Ascending aorta (tissue), 2 donors: ENCODE measurements around the gene COQ7. TPM values are rescaled to one million over a fixed set of nuclear protein-coding genes. Genes with fewer than 3 reads are reported as not detected.

Source experiments
- DNase-seq, 2 donors: peaks; one replicate each; pipeline ENCODE4 v3.0.0-alpha.2; 2019; ENCODE audit warnings: low spot score in 2 of 2
- H3K27ac ChIP-seq, 2 donors: fragments of 200-600 bp; sonication (generic); one replicate each; pipeline ENCODE4 v1.5.1; 2016 to 2017; ENCODE audit warnings: mild to moderate bottlenecking in 1 of 2
- H3K27me3 ChIP-seq: fragments of 200-600 bp; sonication (generic); one replicate; pipeline ENCODE4 v1.5.1; 2017
- H3K36me3 ChIP-seq, 2 donors: fragments of 200-600 bp; sonication (generic); one replicate each; pipeline ENCODE4 v1.5.1; 2016
- H3K4me1 ChIP-seq, 2 donors: fragments of 200-600 bp; sonication (generic); one replicate each; pipeline ENCODE4 v1.5.1; 2016 to 2017; ENCODE audit warnings: mild to moderate bottlenecking in 1 of 2
- H3K4me3 ChIP-seq, 2 donors: fragments of 200-600 bp; sonication (generic); one replicate each; pipeline ENCODE4 v1.5.1; 2016 to 2017; ENCODE audit warnings: mild to moderate bottlenecking in 1 of 2
- H3K9me3 ChIP-seq, 2 donors: fragments of 200-600 bp; sonication (generic); one replicate each; pipeline ENCODE4 v1.5.1; 2016
- intact Hi-C: fragments of 100-400 bp; cut with DNase I; formaldehyde crosslinking; loops from one replicate; pipeline ENCODE4 v1.15.1; 2023
- total RNA-seq: library from RNA; depleted of rRNA; stranded (reverse); fragments of >200 nt; gene quantifications from one replicate; pipeline ENCODE4 v1.1.0, GENCODE V29; 2016
- TF ChIP-seq, protein P1 (sequence below), 3 experiments: fragments of 200-600 bp in 2 of 3; fragments of 450-650 bp in 1 of 3; sonication (generic) in 2 of 3; IDR thresholded peaks; one replicate each; pipeline ENCODE4 v1.5.1; 2016 to 2019; ENCODE audit warnings: antibody characterized with exemption in 3 of 3, mild to moderate bottlenecking in 1 of 3, moderate library complexity in 1 of 3

The COQ7 gene
- total RNA-seq, 1 donor from 2014 or later, result 3.1 TPM

DNA sequence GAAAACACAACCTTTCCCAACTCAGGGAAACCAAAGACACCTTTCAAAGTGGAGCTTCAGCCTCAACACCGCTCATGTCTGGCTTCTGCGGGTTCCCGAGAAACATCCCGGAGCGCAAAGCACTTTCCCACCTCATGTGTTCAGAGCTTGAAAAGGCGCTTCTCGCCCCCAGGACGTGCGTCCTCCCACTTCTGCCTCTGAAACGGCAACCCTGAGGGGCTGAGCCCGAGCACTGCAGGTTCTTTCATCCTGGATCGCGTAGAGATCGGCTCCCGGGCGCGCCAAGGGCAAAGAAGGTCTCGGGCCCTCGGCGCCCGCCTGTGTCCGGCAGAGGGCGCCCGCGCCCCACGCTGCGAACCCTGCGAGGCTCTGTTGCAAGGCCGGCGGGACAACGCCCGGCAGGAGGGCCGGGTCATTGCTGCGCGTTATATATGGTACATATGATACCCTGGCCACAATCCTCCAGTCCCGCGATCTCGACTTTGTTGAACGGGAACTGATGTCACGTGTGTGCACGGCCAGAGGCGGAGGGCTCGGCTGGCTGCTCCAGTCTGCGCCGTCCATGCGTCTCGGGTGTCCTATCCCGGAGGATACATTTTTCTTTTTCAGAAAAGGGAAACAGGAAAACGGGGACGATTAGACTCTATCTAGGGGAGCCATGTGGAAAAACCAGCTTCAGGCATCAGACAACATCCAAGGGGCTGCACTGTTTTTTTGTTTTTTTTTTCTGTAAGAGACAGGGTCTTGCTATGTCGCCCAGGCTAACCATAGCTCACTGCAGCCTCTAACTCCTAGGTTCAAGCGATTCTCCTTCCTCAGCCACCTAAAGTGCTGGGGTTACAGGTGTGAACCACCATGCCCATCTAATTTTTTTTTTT, 19.1 kb downstream of the COQ7 start:
- intact Hi-C loops, result loop anchor here (1.0 to 5.0 kb wide), 5 partner anchors 27 to 436 kb away; partner anchors contain the start of genes CCP110, GDE1 and ITPRIPL2
- H3K27ac ChIP-seq, result no peak overlapping the region
- peak; percentile 44 to 91 for DNase-seq
- H3K27me3 ChIP-seq, result no peaks in the 10 kb centered on the region
- H3K4me3 ChIP-seq, result peak overlapping the region; percentile 40 to 61
- peaks cover 0 to 2% of the 10 kb centered on the region in 2 donors for H3K4me1 ChIP-seq
- no peaks in the 10 kb centered on the region for H3K36me3 ChIP-seq
- no peaks in the 10 kb centered on the region for H3K9me3 ChIP-seq
- TF ChIP-seq, protein P1, sequence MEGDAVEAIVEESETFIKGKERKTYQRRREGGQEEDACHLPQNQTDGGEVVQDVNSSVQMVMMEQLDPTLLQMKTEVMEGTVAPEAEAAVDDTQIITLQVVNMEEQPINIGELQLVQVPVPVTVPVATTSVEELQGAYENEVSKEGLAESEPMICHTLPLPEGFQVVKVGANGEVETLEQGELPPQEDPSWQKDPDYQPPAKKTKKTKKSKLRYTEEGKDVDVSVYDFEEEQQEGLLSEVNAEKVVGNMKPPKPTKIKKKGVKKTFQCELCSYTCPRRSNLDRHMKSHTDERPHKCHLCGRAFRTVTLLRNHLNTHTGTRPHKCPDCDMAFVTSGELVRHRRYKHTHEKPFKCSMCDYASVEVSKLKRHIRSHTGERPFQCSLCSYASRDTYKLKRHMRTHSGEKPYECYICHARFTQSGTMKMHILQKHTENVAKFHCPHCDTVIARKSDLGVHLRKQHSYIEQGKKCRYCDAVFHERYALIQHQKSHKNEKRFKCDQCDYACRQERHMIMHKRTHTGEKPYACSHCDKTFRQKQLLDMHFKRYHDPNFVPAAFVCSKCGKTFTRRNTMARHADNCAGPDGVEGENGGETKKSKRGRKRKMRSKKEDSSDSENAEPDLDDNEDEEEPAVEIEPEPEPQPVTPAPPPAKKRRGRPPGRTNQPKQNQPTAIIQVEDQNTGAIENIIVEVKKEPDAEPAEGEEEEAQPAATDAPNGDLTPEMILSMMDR (IDR thresholded peaks at IDR 0.05), result peak; percentile 97 to 100 (median 99)

DNA sequence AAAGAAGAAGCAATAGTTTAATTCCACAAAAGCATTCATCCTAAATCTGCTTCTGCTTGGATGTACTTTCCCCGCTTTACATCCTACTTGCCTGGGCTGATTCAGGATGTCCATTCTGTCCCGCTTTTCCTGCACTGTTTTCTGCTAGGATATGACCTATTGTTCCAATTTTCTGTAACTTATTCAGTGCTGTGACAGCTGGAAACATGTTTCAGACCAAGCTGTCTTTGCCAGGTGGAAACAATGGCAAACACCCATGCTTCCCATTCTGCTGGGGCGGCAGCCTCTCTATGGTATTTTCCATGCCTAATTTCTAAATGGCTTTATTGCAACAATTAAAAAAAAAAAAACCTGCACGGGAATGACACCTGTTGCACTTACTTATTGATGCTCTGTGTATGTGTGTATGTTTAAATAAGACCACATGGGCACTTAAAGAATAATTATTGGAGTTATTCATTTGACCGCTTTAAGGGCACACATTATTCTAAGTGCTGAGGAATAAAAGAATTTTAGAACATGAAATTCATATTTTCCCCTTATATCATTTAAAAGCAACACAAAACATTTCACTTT, 21.0 kb downstream of the COQ7 start:
- Histone ChIP-seq H3K9me3 (no peaks in the 10 kb centered on the region), H3K27me3 (no peaks in the 10 kb centered on the region), H3K36me3 (no peaks in the 10 kb centered on the region), H3K4me3 (no peak overlapping the region), H3K27ac (no peak overlapping the region), H3K4me1 (peaks cover 0 to 2% of the 10 kb centered on the region in 2 donors)
- DNase-seq, result peak in 1 of 2 donors; percentile 4
- TF ChIP-seq, protein P1 (IDR thresholded peaks at IDR 0.05), result no peak
- intact Hi-C loops, result loop anchor here (5.0 kb wide), 1 partner anchor 434 kb away; the partner anchor contains the start of genes CCP110 and GDE1

DNA sequence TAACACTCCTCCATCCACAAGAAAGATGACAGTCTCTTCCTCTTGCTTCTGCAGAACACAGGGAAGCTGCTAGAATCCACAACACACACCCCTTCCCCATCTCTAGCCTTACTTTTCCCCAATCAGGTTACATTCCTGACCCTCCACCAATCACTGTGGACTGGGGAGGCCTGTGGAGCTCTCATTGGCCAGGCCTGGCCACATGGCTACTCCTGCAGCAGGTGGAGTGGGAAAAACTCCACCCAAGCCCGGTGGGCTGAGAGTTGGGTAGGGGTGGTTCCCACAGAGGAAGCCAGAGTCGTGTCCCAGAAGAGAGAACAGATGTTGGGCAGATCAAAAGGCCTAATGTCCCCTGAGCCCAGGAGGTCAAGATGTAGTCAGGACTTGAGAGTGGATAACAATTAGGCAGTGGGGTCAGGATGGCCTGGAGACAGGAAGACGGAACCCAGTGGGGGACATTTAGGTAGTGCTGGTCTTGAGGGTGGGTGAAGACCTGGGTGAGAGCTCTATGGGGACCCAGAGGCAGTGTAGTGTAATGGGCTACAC, 22.1 kb downstream of the COQ7 start:
- H3K4me1 ChIP-seq, result peaks cover 0 to 2% of the 10 kb centered on the region in 2 donors
- intact Hi-C loops, result loop anchor here (5.0 kb wide), 1 partner anchor 433 kb away; the partner anchor contains the start of genes CCP110 and GDE1
- H3K4me3 ChIP-seq, result no peak overlapping the region

DNA sequence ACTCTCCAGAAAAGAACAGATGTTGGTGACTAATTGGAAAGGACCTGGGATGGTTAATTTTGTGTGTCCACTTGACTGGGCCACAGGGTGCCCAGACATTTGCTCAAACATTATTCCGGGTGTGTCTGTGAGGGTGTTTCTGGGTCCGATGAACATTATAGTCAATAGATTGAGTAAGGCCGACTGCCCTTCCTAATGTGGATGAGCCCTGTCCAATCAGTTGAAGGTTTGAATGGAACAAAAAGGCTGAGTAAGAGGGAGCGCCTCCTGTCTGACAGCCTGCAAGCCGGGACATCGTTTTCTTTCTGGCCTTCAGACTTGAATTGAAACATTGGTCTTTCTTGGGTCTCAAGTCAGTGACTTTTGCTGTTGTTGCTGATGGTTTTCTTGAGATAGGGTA, 23.5 kb downstream of the COQ7 start:
- no peaks in the 10 kb centered on the region for H3K36me3 ChIP-seq
- no peak overlapping the region for H3K4me3 ChIP-seq
- DNase-seq, result no peak
- intact Hi-C loops, result no loop called here
- H3K27ac ChIP-seq, result no peak overlapping the region
- H3K27me3 ChIP-seq, result no peaks in the 10 kb centered on the region
- H3K9me3 ChIP-seq, result no peaks in the 10 kb centered on the region
- peaks cover 0 to 2% of the 10 kb centered on the region in 2 donors for H3K4me1 ChIP-seq
- TF ChIP-seq, protein P1 (IDR thresholded peaks at IDR 0.05), result no peak

More for the DNA sequence above, 22.1 kb downstream of the COQ7 start:
- Histone ChIP-seq H3K36me3 (no peaks in the 10 kb centered on the region), H3K27ac (no peak overlapping the region), H3K27me3 (no peaks in the 10 kb centered on the region), H3K9me3 (no peaks in the 10 kb centered on the region)
- no peak for DNase-seq
- TF ChIP-seq, protein P1 (IDR thresholded peaks at IDR 0.05), result no peak

DNA sequence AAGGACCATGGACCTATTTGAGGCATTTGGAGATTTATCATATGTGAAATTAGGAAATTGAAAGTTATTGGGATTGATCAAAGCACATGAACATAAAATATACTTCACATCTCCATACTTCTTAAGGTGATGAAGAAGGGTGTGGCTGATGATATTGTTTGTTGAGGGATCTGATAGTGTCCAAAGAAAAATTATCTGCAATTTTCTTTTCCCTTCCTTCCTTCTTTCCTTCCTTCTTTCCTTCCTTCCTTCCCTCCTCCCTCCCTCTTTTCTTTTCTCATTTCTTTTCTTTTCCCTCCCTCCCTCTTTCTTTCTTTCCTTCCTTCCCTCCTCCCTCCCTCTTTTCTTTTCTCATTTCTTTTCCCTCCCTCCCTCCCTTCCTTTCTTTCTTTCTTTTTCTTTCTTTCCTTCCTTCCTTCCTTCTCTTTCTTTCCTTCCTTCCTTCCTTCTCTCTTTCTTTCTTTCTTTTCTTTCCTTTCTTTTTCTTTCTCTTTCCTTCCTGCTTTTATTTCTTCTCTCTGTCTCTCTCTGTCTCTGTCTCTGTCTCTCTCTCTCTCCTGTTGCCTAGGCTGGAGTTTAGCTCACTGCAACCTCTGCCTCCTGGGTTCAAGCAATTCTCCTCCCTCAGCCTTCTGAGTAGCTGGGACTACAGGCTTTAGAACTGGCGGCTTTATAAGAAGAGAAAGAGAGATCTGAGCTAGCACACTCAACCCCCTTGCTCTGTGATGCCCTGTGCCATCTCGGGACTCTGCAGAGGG, 25.4 kb downstream of the COQ7 start:
- H3K4me1 ChIP-seq, result no peaks in the 10 kb centered on the region
- H3K27me3 ChIP-seq, result no peaks in the 10 kb centered on the region
- no peaks in the 10 kb centered on the region for H3K36me3 ChIP-seq
- H3K27ac ChIP-seq, result no peak overlapping the region
- DNase-seq, result no peak
- intact Hi-C loops, result no loop called here
- no peaks in the 10 kb centered on the region for H3K9me3 ChIP-seq
- H3K4me3 ChIP-seq, result no peak overlapping the region
- TF ChIP-seq, protein P1 (IDR thresholded peaks at IDR 0.05), result no peak
